ENCODE measurements around the gene SF3B2.

The SF3B2 gene

GRCh38 chr11:66026017-66026529 lies 26.1 kb upstream of the SF3B2 start, which contains the start of gene CATSPER1:
Gene CATSPER1 (minus strand): TSS chr11:66026479. CDS start chr11:66026379, 100 bp downstream.
- no peak for TF ChIP-seq FOXP2 (optimal IDR thresholded peaks at IDR 0.05; ENCODE audit: control extremely low read depth, extremely low read length, insufficient read depth)
- no peak for TF ChIP-seq POLR2AphosphoS5 (IDR thresholded peaks at IDR 0.05; ENCODE audit: borderline replicate concordance, low read depth, low read length)
- TF ChIP-seq EZH2 (IDR thresholded peaks at IDR 0.05): no peak
- no peaks in the 10 kb centered on the region for H3K36me3 ChIP-seq (ENCODE audit: insufficient read depth, low read length)
- H3K27ac ChIP-seq: no peak within 1 kb of the TSS
- H3K9ac ChIP-seq (ENCODE audit: insufficient read length): no peak within 1 kb of the TSS
- H3K9me3 ChIP-seq (ENCODE audit: low read depth, low read length): no peaks in the 10 kb centered on the region
- no peak for DNase-seq (ENCODE audit: low read depth, low spot score)
- no peak within 1 kb of the TSS for H3K4me3 ChIP-seq

- Histone ChIP-seq H3K9ac (ENCODE audit: insufficient read length) (no peak overlapping the region), H3K27ac (no peak overlapping the region), H3K4me3 (no peak overlapping the region), H3K9me3 (ENCODE audit: low read depth, low read length) (no peaks in the 10 kb centered on the region), H3K36me3 (ENCODE audit: insufficient read depth, low read length) (no peaks in the 10 kb centered on the region)
- TF ChIP-seq FOXP2 (optimal IDR thresholded peaks at IDR 0.05; ENCODE audit: control extremely low read depth, extremely low read length, insufficient read depth) (no peak), EZH2 (IDR thresholded peaks at IDR 0.05) (no peak)
- no peak for DNase-seq (ENCODE audit: low read depth, low spot score)
These were observed 19.0 kb upstream of the SF3B2 start for GRCh38 chr11:66032957-66033735.

GRCh38 chr11:66035653-66036333 lies 16.4 kb upstream of the SF3B2 start:
- TF ChIP-seq POLR2AphosphoS5 (IDR thresholded peaks at IDR 0.05; ENCODE audit: borderline replicate concordance, low read depth, low read length) (no peak), EZH2 (IDR thresholded peaks at IDR 0.05) (no peak), FOXP2 (optimal IDR thresholded peaks at IDR 0.05; ENCODE audit: control extremely low read depth, extremely low read length, insufficient read depth) (no peak)
- no peaks in the 10 kb centered on the region for H3K36me3 ChIP-seq (ENCODE audit: insufficient read depth, low read length)
- no peak overlapping the region for H3K4me3 ChIP-seq
- H3K9me3 ChIP-seq (ENCODE audit: low read depth, low read length): no peaks in the 10 kb centered on the region
- H3K27ac ChIP-seq: no peak overlapping the region
- H3K9ac ChIP-seq (ENCODE audit: insufficient read length): no peak overlapping the region
- DNase-seq (ENCODE audit: low read depth, low spot score): no peak

- H3K9me3 ChIP-seq (ENCODE audit: low read depth, low read length): no peaks in the 10 kb centered on the region
These were observed 15.8 kb upstream of the SF3B2 start for GRCh38 chr11:66036334-66036710.

GRCh38 chr11:66037327-66037726 lies 14.8 kb upstream of the SF3B2 start:
- H3K36me3 ChIP-seq (ENCODE audit: insufficient read depth, low read length): no peaks in the 10 kb centered on the region
- H3K27ac ChIP-seq: no peak overlapping the region
- TF ChIP-seq FOXP2 (optimal IDR thresholded peaks at IDR 0.05; ENCODE audit: control extremely low read depth, extremely low read length, insufficient read depth): no peak
- TF ChIP-seq EZH2 (IDR thresholded peaks at IDR 0.05): no peak
- no peak for TF ChIP-seq POLR2AphosphoS5 (IDR thresholded peaks at IDR 0.05; ENCODE audit: borderline replicate concordance, low read depth, low read length)
- no peak overlapping the region for H3K9ac ChIP-seq (ENCODE audit: insufficient read length)
- DNase-seq (ENCODE audit: low read depth, low spot score): no peak
- H3K4me3 ChIP-seq: no peak overlapping the region
- no peaks in the 10 kb centered on the region for H3K9me3 ChIP-seq (ENCODE audit: low read depth, low read length)

More at GRCh38 chr11:66036334-66036710, 15.8 kb upstream of the SF3B2 start:
- no peak overlapping the region for H3K4me3 ChIP-seq
- no peaks in the 10 kb centered on the region for H3K36me3 ChIP-seq (ENCODE audit: insufficient read depth, low read length)
- DNase-seq (ENCODE audit: low read depth, low spot score): no peak
- TF ChIP-seq FOXP2 (optimal IDR thresholded peaks at IDR 0.05; ENCODE audit: control extremely low read depth, extremely low read length, insufficient read depth) (no peak), EZH2 (IDR thresholded peaks at IDR 0.05) (no peak), POLR2AphosphoS5 (IDR thresholded peaks at IDR 0.05; ENCODE audit: borderline replicate concordance, low read depth, low read length) (no peak)
- no peak overlapping the region for H3K9ac ChIP-seq (ENCODE audit: insufficient read length)
- H3K27ac ChIP-seq: no peak overlapping the region

- Histone ChIP-seq H3K4me3 (no peak overlapping the region), H3K9ac (ENCODE audit: insufficient read length) (no peak overlapping the region), H3K27ac (no peak overlapping the region), H3K9me3 (ENCODE audit: low read depth, low read length) (no peaks in the 10 kb centered on the region), H3K36me3 (ENCODE audit: insufficient read depth, low read length) (no peaks in the 10 kb centered on the region)
- TF ChIP-seq EZH2 (IDR thresholded peaks at IDR 0.05) (no peak), FOXP2 (optimal IDR thresholded peaks at IDR 0.05; ENCODE audit: control extremely low read depth, extremely low read length, insufficient read depth) (no peak)
- DNase-seq (ENCODE audit: low read depth, low spot score): no peak
These were observed 12.4 kb upstream of the SF3B2 start for GRCh38 chr11:66039765-66040164.

- H3K9ac ChIP-seq (ENCODE audit: insufficient read length): no peak overlapping the region
- DNase-seq (ENCODE audit: low read depth, low spot score): no peak
- TF ChIP-seq POLR2AphosphoS5 (IDR thresholded peaks at IDR 0.05; ENCODE audit: borderline replicate concordance, low read depth, low read length) (no peak), EZH2 (IDR thresholded peaks at IDR 0.05) (no peak), FOXP2 (optimal IDR thresholded peaks at IDR 0.05; ENCODE audit: control extremely low read depth, extremely low read length, insufficient read depth) (no peak)
These were observed 9.8 kb upstream of the SF3B2 start for GRCh38 chr11:66042227-66042995.

More at GRCh38 chr11:66042227-66042995, 9.8 kb upstream of the SF3B2 start:
- no peak overlapping the region for H3K4me3 ChIP-seq
- no peak overlapping the region for H3K27ac ChIP-seq
- H3K9me3 ChIP-seq (ENCODE audit: low read depth, low read length): no peaks in the 10 kb centered on the region
- H3K36me3 ChIP-seq (ENCODE audit: insufficient read depth, low read length): no peaks in the 10 kb centered on the region

Data from SK-N-MC (cell line).